Skeletal muscle satellite cell (primary cell): ENCODE data around the gene TTYH2.

Experiments
- H3K27me3 ChIP-seq: 2 replicates; pipeline ENCODE4 v1.7.0; 2013; ENCODE audit warnings: low read length; ENCODE audit not compliant: control insufficient read depth, insufficient read depth
- H3K36me3 ChIP-seq: 2 replicates; pipeline ENCODE4 v1.7.0; 2013; ENCODE audit warnings: mild to moderate bottlenecking, control low read depth, low read length; ENCODE audit not compliant: insufficient read depth
- H3K4me1 ChIP-seq: 2 replicates; pipeline ENCODE4 v1.7.0; 2013; ENCODE audit warnings: low read length; ENCODE audit not compliant: control insufficient read depth, insufficient read depth
- H3K4me2 ChIP-seq: 2 replicates; pipeline ENCODE4 v1.7.0; 2013; ENCODE audit warnings: mild to moderate bottlenecking, low read length
- H3K4me3 ChIP-seq: 2 replicates; pipeline ENCODE4 v1.7.0; 2013; ENCODE audit warnings: low read length
- H3K9ac ChIP-seq: 2 replicates; pipeline ENCODE4 v1.7.0; 2013; ENCODE audit warnings: mild to moderate bottlenecking, low read depth, low read length, moderate library complexity
- H3K9me3 ChIP-seq: replicated peaks from 2 replicates; pipeline ENCODE4 v1.7.0; 2013; ENCODE audit warnings: mild to moderate bottlenecking, control low read depth, low read length

Gene TTYH2

GRCh38 chr17:74197801-74198200 lies 15.6 kb upstream of the TTYH2 start:
- no peaks in the 10 kb centered on the region for H3K9me3 ChIP-seq
- H3K4me2 ChIP-seq = no peak overlapping the region
- no peaks in the 10 kb centered on the region for H3K36me3 ChIP-seq
- no peak overlapping the region for H3K4me3 ChIP-seq
- peaks cover 10% of the 10 kb centered on the region for H3K4me1 ChIP-seq
- H3K9ac ChIP-seq = no peak overlapping the region
- H3K27me3 ChIP-seq = peaks cover 42% of the 10 kb centered on the region

- H3K4me3 ChIP-seq = no peak overlapping the region
- no peak overlapping the region for H3K4me2 ChIP-seq
- H3K27me3 ChIP-seq = peaks cover 42% of the 10 kb centered on the region
Measured at GRCh38 chr17:74198694-74199093, 14.7 kb upstream of the TTYH2 start.

GRCh38 chr17:74199306-74200092 lies 13.9 kb upstream of the TTYH2 start:
- Histone ChIP-seq H3K27me3 (peaks cover 42% of the 10 kb centered on the region), H3K4me1 (no peaks in the 10 kb centered on the region), H3K4me2 (peak overlapping the region; percentile 73), H3K4me3 (no peak overlapping the region), H3K9ac (no peak overlapping the region), H3K36me3 (peaks cover 8% of the 10 kb centered on the region), H3K9me3 (no peaks in the 10 kb centered on the region)

More at GRCh38 chr17:74198694-74199093, 14.7 kb upstream of the TTYH2 start:
- Histone ChIP-seq H3K36me3 (peaks cover under 1% of the 10 kb centered on the region), H3K4me1 (peaks cover 1% of the 10 kb centered on the region), H3K9ac (no peak overlapping the region), H3K9me3 (no peaks in the 10 kb centered on the region)

- peaks cover 39% of the 10 kb centered on the region for H3K27me3 ChIP-seq
- peaks cover 6% of the 10 kb centered on the region for H3K4me1 ChIP-seq
- H3K4me2 ChIP-seq = no peak overlapping the region
- no peak overlapping the region for H3K4me3 ChIP-seq
- peaks cover 13% of the 10 kb centered on the region for H3K36me3 ChIP-seq
- H3K9me3 ChIP-seq = no peaks in the 10 kb centered on the region
- H3K9ac ChIP-seq = no peak overlapping the region
Measured at GRCh38 chr17:74200112-74200511, 13.3 kb upstream of the TTYH2 start.

- no peak overlapping the region for H3K4me2 ChIP-seq
Measured at GRCh38 chr17:74201250-74201649, 12.1 kb upstream of the TTYH2 start.

GRCh38 chr17:74201948-74202347 lies 11.4 kb upstream of the TTYH2 start:
- Histone ChIP-seq H3K9me3 (no peaks in the 10 kb centered on the region), H3K9ac (no peak overlapping the region), H3K4me3 (no peak overlapping the region), H3K4me1 (peaks cover 22% of the 10 kb centered on the region), H3K4me2 (no peak overlapping the region), H3K27me3 (peaks cover 26% of the 10 kb centered on the region), H3K36me3 (peaks cover 28% of the 10 kb centered on the region)

More at GRCh38 chr17:74201250-74201649, 12.1 kb upstream of the TTYH2 start:
- Histone ChIP-seq H3K9ac (no peak overlapping the region), H3K36me3 (peaks cover 23% of the 10 kb centered on the region), H3K9me3 (no peaks in the 10 kb centered on the region), H3K4me3 (no peak overlapping the region), H3K27me3 (peaks cover 32% of the 10 kb centered on the region), H3K4me1 (peaks cover 17% of the 10 kb centered on the region)

GRCh38 chr17:74202938-74203337 lies 10.4 kb upstream of the TTYH2 start:
- Histone ChIP-seq H3K9me3 (no peaks in the 10 kb centered on the region), H3K36me3 (peaks cover 35% of the 10 kb centered on the region), H3K4me1 (peaks cover 28% of the 10 kb centered on the region), H3K4me3 (peak overlapping the region; percentile 32), H3K27me3 (peaks cover 23% of the 10 kb centered on the region), H3K9ac (no peak overlapping the region), H3K4me2 (peak overlapping the region; percentile 58)

GRCh38 chr17:74203439-74204240 lies 9.7 kb upstream of the TTYH2 start, which contains the start of gene RPL38:
Gene RPL38 (plus strand): TSS chr17:74203678. CDS start chr17:74203956, 278 bp downstream.
- Histone ChIP-seq H3K9ac (peak within 1 kb of the TSS; percentile 98), H3K4me3 (peak within 1 kb of the TSS; percentile 80), H3K36me3 (peaks cover 42% of the 10 kb centered on the region), H3K27me3 (peaks cover 23% of the 10 kb centered on the region), H3K4me2 (peak within 1 kb of the TSS; percentile 93), H3K9me3 (no peaks in the 10 kb centered on the region), H3K4me1 (peaks cover 33% of the 10 kb centered on the region)

- Histone ChIP-seq H3K9ac (peak overlapping the region; percentile 98), H3K4me3 (peak overlapping the region; percentile 80), H3K4me1 (peaks cover 40% of the 10 kb centered on the region), H3K36me3 (peaks cover 50% of the 10 kb centered on the region), H3K9me3 (no peaks in the 10 kb centered on the region), H3K27me3 (peaks cover 23% of the 10 kb centered on the region), H3K4me2 (peak overlapping the region; percentile 93)
Measured at GRCh38 chr17:74204474-74204873, 8.9 kb upstream of the TTYH2 start.

- Histone ChIP-seq H3K4me3 (peak overlapping the region; percentile 80), H3K36me3 (peaks cover 58% of the 10 kb centered on the region), H3K9me3 (no peaks in the 10 kb centered on the region), H3K4me1 (peaks cover 41% of the 10 kb centered on the region), H3K9ac (peak overlapping the region; percentile 98), H3K27me3 (peaks cover 18% of the 10 kb centered on the region), H3K4me2 (peak overlapping the region; percentile 93)
Measured at GRCh38 chr17:74205274-74205673, 8.1 kb upstream of the TTYH2 start.

GRCh38 chr17:74206332-74206818 lies 7.0 kb upstream of the TTYH2 start:
- Histone ChIP-seq H3K9me3 (no peaks in the 10 kb centered on the region), H3K4me2 (peak overlapping the region; percentile 60), H3K4me1 (peaks cover 50% of the 10 kb centered on the region), H3K9ac (peak overlapping the region; percentile 98), H3K4me3 (no peak overlapping the region), H3K36me3 (peaks cover 68% of the 10 kb centered on the region), H3K27me3 (peaks cover 8% of the 10 kb centered on the region)
